GM12878 (cell line): ENCODE data around the gene CCDC138. TPM values are rescaled to one million over a fixed set of nuclear protein-coding genes. Genes with fewer than 3 reads are reported as not detected.

Source experiments
- CBX3 ChIP-seq: fragments of 200-600 bp; sonication (generic); IDR thresholded peaks from 2 replicates; pipeline ENCODE4 v1.6.1; 2016; ENCODE audit warnings: low read depth, borderline replicate concordance
- CBX5 ChIP-seq: sonication (generic); IDR thresholded peaks from 2 replicates; pipeline ENCODE4 v1.6.1; 2016; ENCODE audit warnings: low read depth, moderate library complexity, mild to moderate bottlenecking, inconsistent platforms
- CHD2 ChIP-seq: IDR thresholded peaks from 2 replicates; pipeline ENCODE4 v1.6.1; 2011; ENCODE audit warnings: low read depth, low read length, improper control_type of control experiment, borderline replicate concordance
- CHD4 ChIP-seq: fragments of 200-600 bp; sonication (generic); IDR thresholded peaks from 2 replicates; pipeline ENCODE4 v1.6.1; 2016; ENCODE audit warnings: mild to moderate bottlenecking
- DPF2 ChIP-seq: fragments of 450-650 bp; IDR thresholded peaks from 2 replicates; pipeline ENCODE4 v1.6.1; 2017; ENCODE audit warnings: mild to moderate bottlenecking
- FOXK2 ChIP-seq: fragments of 450-650 bp; IDR thresholded peaks from 2 replicates; pipeline ENCODE4 v1.6.1; 2017; ENCODE audit warnings: mild to moderate bottlenecking, moderate library complexity
- GABPA ChIP-seq: IDR thresholded peaks from 2 replicates; pipeline ENCODE4 v1.6.1; 2014; ENCODE audit warnings: antibody characterized with exemption, low read depth, mild to moderate bottlenecking, inconsistent platforms
- JUND ChIP-seq: IDR thresholded peaks from 2 replicates; pipeline ENCODE4 v1.6.1; 2012; ENCODE audit warnings: low read depth, mild to moderate bottlenecking, low read length, improper control_type of control experiment, moderate library complexity
- MEF2B ChIP-seq: fragments of 450-650 bp; IDR thresholded peaks from 2 replicates; pipeline ENCODE4 v1.6.1; 2018; ENCODE audit warnings: mild to moderate bottlenecking, moderate library complexity; ENCODE audit not compliant: partially characterized antibody, poor library complexity, severe bottlenecking
- MTA2 ChIP-seq: fragments of 450-650 bp; IDR thresholded peaks from 2 replicates; pipeline ENCODE4 v1.6.1; 2016; ENCODE audit warnings: low read depth, mild to moderate bottlenecking, moderate library complexity
- MTA3 ChIP-seq: IDR thresholded peaks from 2 replicates; pipeline ENCODE4 v1.6.1; 2012; ENCODE audit warnings: low read length, inconsistent platforms, borderline replicate concordance
- MXI1 ChIP-seq: fragments of 150-350 bp; IDR thresholded peaks from 2 replicates; pipeline ENCODE4 v1.6.1; 2011; ENCODE audit warnings: low read depth, mild to moderate bottlenecking, inconsistent platforms, low read length, improper control_type of control experiment
- MYB ChIP-seq: fragments of 150-350 bp; IDR thresholded peaks from 2 replicates; pipeline ENCODE4 v1.6.1; 2014; ENCODE audit warnings: mild to moderate bottlenecking, low read depth, low read length, borderline replicate concordance
- NBN ChIP-seq: fragments of 450-650 bp; IDR thresholded peaks from 2 replicates; pipeline ENCODE4 v1.6.1; 2016
- NFXL1 ChIP-seq: fragments of 450-650 bp; IDR thresholded peaks from 2 replicates; pipeline ENCODE4 v1.6.1; 2017; ENCODE audit warnings: antibody characterized with exemption, mild to moderate bottlenecking, borderline replicate concordance
- NR2F1 ChIP-seq: fragments of 450-650 bp; conservative IDR thresholded peaks from 2 replicates; pipeline ENCODE4 v1.6.1; 2017; ENCODE audit warnings: mild to moderate bottlenecking
- POU2F2 ChIP-seq: IDR thresholded peaks from 3 replicates; pipeline ENCODE4 v1.6.1; 2011; ENCODE audit warnings: low read depth, mild to moderate bottlenecking, low read length, borderline replicate concordance
- RAD51 ChIP-seq: fragments of 450-650 bp; IDR thresholded peaks from 2 replicates; pipeline ENCODE4 v1.6.1; 2016; ENCODE audit warnings: moderate library complexity, mild to moderate bottlenecking, inconsistent platforms
- RBBP5 ChIP-seq: fragments of 200-600 bp; sonication (generic); conservative IDR thresholded peaks from 2 replicates; pipeline ENCODE4 v1.6.1; 2016
- RUNX3 ChIP-seq: IDR thresholded peaks from 2 replicates; pipeline ENCODE4 v1.6.1; 2012; ENCODE audit warnings: low read length, inconsistent platforms
- SMARCA5 ChIP-seq: fragments of 450-650 bp; IDR thresholded peaks from 2 replicates; pipeline ENCODE4 v1.6.1; 2017; ENCODE audit warnings: mild to moderate bottlenecking
- SUZ12 ChIP-seq: fragments of 200-600 bp; sonication (generic); IDR thresholded peaks from one replicate; pipeline ENCODE4 v1.6.1; 2018; ENCODE audit warnings: antibody characterized with exemption, mild to moderate bottlenecking; ENCODE audit not compliant: unreplicated experiment
- ZNF207 ChIP-seq: fragments of 450-650 bp; IDR thresholded peaks from 2 replicates; pipeline ENCODE4 v1.6.1; 2014; ENCODE audit warnings: antibody characterized with exemption, mild to moderate bottlenecking, borderline replicate concordance
- ZNF274 ChIP-seq: IDR thresholded peaks from one replicate; pipeline ENCODE4 v1.8.0; 2011; ENCODE audit not compliant: insufficient read length, insufficient read depth
- polyA plus RNA-seq, 11 experiments: library from polyadenylated mRNA; depleted of rRNA in 4 of 11; unstranded in 6 of 11; stranded (reverse) in 5 of 11; fragments of >200 nt; fragmentation: Nextera tagmentation in 4 of 11; fragmentation: Illumina TruSeq in 1 of 11; extraction: Ambion mirVana in 4 of 11; extraction: Trizol in 1 of 11; gene quantifications; 1 replicate in 1 of 11; 2 replicates in 10 of 11; pipeline versions ENCODE4 v1.2.1 to v1.2.3, GENCODE V29; 2011 to 2016; ENCODE audit warnings: inconsistent platforms in 2 of 11, missing spikeins in 2 of 11, low read depth in 1 of 11
- total RNA-seq, 4 experiments: library from RNA; depleted of rRNA in 3 of 4; stranded (reverse); fragments of >200 nt in 3 of 4; fragmentation: Illumina TruSeq in 1 of 4; extraction: Trizol in 1 of 4; gene quantifications; 2 replicates each; pipeline versions ENCODE4 v1.2.1 to v1.2.3, GENCODE V29; 2013 to 2021
- TF ChIP-seq, protein P1 (sequence below): fragments of 450-650 bp; IDR thresholded peaks from 2 replicates; pipeline ENCODE4 v1.6.1; 2017; ENCODE audit warnings: mild to moderate bottlenecking, low read depth, inconsistent platforms; ENCODE audit not compliant: poor library complexity, severe bottlenecking
- TF ChIP-seq, protein P2 (sequence below): fragments of 450-650 bp; IDR thresholded peaks from 2 replicates; pipeline ENCODE4 v1.6.1; 2017; ENCODE audit warnings: low read depth, mild to moderate bottlenecking, moderate library complexity
- TF ChIP-seq, protein P3 (sequence below): IDR thresholded peaks from 2 replicates; pipeline ENCODE4 v1.6.1; 2011; ENCODE audit warnings: borderline replicate concordance, low read depth, mild to moderate bottlenecking, moderate library complexity, low read length; ENCODE audit not compliant: insufficient read depth, poor library complexity, severe bottlenecking
- TF ChIP-seq, protein P4 (sequence below): IDR thresholded peaks from 2 replicates; pipeline ENCODE4 v1.6.1; 2012; ENCODE audit warnings: low read length, inconsistent platforms

Gene CCDC138
- total and polyA plus RNA-seq, 10 of the 15 experiments (the other 5 are each of a cell fraction or from before 2014, with no cell fraction given), result 7.9 to 19.4 (median 13.0) TPM

DNA sequence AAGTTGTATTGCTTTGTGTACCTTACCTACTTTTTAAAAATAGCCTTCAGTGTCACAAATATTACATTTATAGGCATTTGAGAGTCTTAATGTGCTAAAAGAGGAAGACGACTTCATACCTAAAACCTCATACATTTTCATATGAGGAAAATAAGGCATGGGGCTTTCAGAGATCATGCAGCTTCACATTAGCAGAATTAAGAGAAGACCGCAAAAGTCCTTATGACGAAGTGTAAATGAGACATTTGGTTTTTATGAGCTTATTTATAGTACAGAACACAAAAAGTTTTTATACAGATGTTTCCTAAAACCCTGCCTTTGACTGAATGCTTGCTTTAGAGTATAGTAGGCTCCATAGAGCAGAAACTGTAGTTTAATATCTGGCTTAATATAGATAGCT is 10.1 kb upstream of the CCDC138 start (continued):
- peak; percentile 99 for TF ChIP-seq RUNX3
- peak; percentile 35; the same call in 1 of the 2 replicates for TF ChIP-seq JUND
- no peak for TF ChIP-seq SUZ12
- peak; percentile 99 for TF ChIP-seq MTA2
- 0 out of 2 replicates have a peak, but pooled peaks have one; percentile 23 for TF ChIP-seq SMARCA5
- TF ChIP-seq CHD4, result no peak
- TF ChIP-seq GABPA, result peak; percentile 38; the same call in 1 of the 2 replicates
- peak; percentile 72 for TF ChIP-seq DPF2
- TF ChIP-seq ZNF207, result no peak
- TF ChIP-seq, protein P1, sequence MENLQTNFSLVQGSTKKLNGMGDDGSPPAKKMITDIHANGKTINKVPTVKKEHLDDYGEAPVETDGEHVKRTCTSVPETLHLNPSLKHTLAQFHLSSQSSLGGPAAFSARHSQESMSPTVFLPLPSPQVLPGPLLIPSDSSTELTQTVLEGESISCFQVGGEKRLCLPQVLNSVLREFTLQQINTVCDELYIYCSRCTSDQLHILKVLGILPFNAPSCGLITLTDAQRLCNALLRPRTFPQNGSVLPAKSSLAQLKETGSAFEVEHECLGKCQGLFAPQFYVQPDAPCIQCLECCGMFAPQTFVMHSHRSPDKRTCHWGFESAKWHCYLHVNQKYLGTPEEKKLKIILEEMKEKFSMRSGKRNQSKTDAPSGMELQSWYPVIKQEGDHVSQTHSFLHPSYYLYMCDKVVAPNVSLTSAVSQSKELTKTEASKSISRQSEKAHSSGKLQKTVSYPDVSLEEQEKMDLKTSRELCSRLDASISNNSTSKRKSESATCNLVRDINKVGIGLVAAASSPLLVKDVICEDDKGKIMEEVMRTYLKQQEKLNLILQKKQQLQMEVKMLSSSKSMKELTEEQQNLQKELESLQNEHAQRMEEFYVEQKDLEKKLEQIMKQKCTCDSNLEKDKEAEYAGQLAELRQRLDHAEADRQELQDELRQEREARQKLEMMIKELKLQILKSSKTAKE, result peak; percentile 95
- TF ChIP-seq MXI1, result peak; percentile 44; the same call in 1 of the 2 replicates
- TF ChIP-seq RBBP5, result no peak
- TF ChIP-seq, protein P2, sequence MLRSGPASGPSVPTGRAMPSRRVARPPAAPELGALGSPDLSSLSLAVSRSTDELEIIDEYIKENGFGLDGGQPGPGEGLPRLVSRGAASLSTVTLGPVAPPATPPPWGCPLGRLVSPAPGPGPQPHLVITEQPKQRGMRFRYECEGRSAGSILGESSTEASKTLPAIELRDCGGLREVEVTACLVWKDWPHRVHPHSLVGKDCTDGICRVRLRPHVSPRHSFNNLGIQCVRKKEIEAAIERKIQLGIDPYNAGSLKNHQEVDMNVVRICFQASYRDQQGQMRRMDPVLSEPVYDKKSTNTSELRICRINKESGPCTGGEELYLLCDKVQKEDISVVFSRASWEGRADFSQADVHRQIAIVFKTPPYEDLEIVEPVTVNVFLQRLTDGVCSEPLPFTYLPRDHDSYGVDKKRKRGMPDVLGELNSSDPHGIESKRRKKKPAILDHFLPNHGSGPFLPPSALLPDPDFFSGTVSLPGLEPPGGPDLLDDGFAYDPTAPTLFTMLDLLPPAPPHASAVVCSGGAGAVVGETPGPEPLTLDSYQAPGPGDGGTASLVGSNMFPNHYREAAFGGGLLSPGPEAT, result peak; percentile 97
- TF ChIP-seq MTA3, result peak; percentile 67
- no peak for TF ChIP-seq CBX3
- no peak for TF ChIP-seq CBX5
- peak; percentile 99 for TF ChIP-seq MEF2B
- peak; percentile 56 for TF ChIP-seq RAD51
- peak; percentile 65; the same call in 1 of the 3 replicates for TF ChIP-seq POU2F2
- no peak for TF ChIP-seq ZNF274
- peak; percentile 84 for TF ChIP-seq CHD2
- peak; percentile 90 for TF ChIP-seq NBN
- peak; percentile 59; the same call in 1 of the 2 replicates for TF ChIP-seq NR2F1
- TF ChIP-seq, protein P3, sequence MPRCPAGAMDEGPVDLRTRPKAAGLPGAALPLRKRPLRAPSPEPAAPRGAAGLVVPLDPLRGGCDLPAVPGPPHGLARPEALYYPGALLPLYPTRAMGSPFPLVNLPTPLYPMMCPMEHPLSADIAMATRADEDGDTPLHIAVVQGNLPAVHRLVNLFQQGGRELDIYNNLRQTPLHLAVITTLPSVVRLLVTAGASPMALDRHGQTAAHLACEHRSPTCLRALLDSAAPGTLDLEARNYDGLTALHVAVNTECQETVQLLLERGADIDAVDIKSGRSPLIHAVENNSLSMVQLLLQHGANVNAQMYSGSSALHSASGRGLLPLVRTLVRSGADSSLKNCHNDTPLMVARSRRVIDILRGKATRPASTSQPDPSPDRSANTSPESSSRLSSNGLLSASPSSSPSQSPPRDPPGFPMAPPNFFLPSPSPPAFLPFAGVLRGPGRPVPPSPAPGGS, result peak; percentile 73
- TF ChIP-seq, protein P4, sequence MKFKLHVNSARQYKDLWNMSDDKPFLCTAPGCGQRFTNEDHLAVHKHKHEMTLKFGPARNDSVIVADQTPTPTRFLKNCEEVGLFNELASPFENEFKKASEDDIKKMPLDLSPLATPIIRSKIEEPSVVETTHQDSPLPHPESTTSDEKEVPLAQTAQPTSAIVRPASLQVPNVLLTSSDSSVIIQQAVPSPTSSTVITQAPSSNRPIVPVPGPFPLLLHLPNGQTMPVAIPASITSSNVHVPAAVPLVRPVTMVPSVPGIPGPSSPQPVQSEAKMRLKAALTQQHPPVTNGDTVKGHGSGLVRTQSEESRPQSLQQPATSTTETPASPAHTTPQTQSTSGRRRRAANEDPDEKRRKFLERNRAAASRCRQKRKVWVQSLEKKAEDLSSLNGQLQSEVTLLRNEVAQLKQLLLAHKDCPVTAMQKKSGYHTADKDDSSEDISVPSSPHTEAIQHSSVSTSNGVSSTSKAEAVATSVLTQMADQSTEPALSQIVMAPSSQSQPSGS, result peak; percentile 95
- no peak for TF ChIP-seq MYB
- no peak for TF ChIP-seq NFXL1
- peak; percentile 30; the same call in 1 of the 2 replicates for TF ChIP-seq FOXK2
